Measurements from ENCODE around the gene CPT1A.

The CPT1A gene

DNA sequence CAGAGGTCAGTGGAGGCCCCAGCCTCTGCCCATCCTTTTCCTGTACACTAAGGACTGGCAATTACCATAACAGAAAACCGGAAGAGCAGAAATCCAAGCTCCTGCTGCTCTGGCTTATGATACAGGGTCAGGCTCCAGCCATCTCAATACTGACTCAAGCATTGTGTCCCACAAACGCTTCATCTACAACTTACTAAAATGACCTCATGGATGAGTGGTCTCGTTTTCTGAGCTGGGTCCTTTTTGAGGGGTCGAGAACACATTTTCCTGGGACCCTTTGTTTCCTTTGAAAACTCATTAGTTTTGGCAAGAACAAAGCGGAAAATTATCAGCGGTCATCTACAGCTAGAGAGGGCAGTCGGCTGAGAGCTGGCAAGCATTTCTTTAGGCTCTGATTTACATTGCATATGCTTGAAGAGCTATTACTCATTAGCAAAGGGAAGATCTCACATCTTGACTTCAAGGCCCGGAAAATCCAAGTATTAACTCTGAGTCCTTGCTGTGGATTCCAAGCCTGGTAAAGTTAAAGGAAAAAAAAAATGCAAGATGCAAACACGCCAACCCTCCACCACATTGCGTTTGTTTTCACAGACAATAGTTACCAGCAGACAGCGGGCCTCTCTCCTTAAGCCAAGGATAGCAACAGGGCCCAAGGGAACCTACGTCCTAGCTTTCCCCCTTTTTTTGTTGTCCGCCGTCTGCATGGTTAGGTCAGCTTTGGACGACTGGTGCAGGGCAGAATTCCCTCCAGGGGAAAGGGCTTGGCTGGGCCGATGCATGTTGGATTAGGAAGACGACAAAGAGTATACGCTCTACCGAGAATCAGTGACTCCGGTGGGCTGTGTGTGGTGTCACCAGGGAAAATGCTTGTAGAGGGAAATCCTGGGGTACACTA is 92.2 kb downstream of the CPT1A start:
- H3K4me3 ChIP-seq = no peak overlapping the region
- DNase-seq (ENCODE audit: low spot score) = no peak
- H3K27ac ChIP-seq = no peak overlapping the region

DNA sequence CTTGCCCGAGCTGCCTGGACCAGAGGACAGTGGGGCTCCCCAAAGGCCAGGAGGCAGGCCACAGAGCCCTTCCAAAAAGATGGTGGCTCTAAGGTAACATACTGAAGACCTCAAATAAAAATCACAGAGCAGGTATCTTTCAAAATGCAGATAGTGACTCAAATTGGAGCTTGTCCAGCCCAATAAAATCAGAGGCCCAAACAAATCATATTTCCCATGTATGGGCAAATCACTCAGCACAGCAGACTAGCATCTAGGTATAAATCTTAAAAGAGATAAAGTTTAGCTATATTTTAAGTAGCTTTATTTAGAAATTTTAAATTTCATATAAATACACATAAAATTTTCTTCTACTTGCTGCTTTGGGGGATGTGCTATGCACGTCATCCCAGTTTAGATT is 93.7 kb downstream of the CPT1A start:
- H3K4me3 ChIP-seq = no peak overlapping the region
- no peak for DNase-seq (ENCODE audit: low spot score)
- TF ChIP-seq, protein P1, sequence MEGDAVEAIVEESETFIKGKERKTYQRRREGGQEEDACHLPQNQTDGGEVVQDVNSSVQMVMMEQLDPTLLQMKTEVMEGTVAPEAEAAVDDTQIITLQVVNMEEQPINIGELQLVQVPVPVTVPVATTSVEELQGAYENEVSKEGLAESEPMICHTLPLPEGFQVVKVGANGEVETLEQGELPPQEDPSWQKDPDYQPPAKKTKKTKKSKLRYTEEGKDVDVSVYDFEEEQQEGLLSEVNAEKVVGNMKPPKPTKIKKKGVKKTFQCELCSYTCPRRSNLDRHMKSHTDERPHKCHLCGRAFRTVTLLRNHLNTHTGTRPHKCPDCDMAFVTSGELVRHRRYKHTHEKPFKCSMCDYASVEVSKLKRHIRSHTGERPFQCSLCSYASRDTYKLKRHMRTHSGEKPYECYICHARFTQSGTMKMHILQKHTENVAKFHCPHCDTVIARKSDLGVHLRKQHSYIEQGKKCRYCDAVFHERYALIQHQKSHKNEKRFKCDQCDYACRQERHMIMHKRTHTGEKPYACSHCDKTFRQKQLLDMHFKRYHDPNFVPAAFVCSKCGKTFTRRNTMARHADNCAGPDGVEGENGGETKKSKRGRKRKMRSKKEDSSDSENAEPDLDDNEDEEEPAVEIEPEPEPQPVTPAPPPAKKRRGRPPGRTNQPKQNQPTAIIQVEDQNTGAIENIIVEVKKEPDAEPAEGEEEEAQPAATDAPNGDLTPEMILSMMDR (IDR thresholded peaks at IDR 0.05) = no peak
- H3K27ac ChIP-seq = no peak overlapping the region

More for the DNA sequence above, 92.2 kb downstream of the CPT1A start:
- TF ChIP-seq, protein P1 (IDR thresholded peaks at IDR 0.05) = no peak

- Histone ChIP-seq H3K4me3 (no peak overlapping the region), H3K27ac (no peak overlapping the region)
- TF ChIP-seq, protein P1 (IDR thresholded peaks at IDR 0.05) = no peak
- DNase-seq (ENCODE audit: low spot score) = no peak
Measured at GRCh38 chr11:68743539-68743938, 98.2 kb downstream of the CPT1A start.

GRCh38 chr11:68741463-68741862 is 100.3 kb downstream of the CPT1A start:
- TF ChIP-seq, protein P1 (IDR thresholded peaks at IDR 0.05) = no peak
- Histone ChIP-seq H3K27ac (no peak overlapping the region), H3K4me3 (no peak overlapping the region)
- no peak for DNase-seq (ENCODE audit: low spot score)

DNA sequence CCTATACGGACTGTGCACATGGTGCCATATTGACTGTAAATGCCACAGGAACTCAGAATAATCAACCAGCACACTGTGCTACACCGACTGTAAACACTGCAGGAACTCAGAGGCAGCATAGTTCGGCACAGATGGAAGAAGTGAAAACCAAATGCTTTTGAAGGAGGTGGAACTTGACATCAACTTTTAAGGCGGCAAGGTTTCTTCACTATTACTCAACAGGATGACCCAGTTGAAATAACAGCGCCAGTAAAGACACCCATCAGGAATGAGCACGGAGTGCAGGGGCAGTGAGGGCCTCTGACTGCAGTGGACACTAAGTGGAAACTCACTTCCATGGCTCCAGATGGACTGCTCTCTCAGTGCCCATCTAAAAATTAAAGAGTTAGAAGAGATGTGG is 106.1 kb downstream of the CPT1A start:
- DNase-seq (ENCODE audit: low spot score) = no peak
- TF ChIP-seq, protein P1 (IDR thresholded peaks at IDR 0.05) = no peak
- Histone ChIP-seq H3K27ac (no peak overlapping the region), H3K4me3 (no peak overlapping the region)

GRCh38 chr11:68735125-68735524 is 106.6 kb downstream of the CPT1A start:
- Histone ChIP-seq H3K27ac (no peak overlapping the region), H3K4me3 (no peak overlapping the region)
- no peak for DNase-seq (ENCODE audit: low spot score)
- TF ChIP-seq, protein P1 (IDR thresholded peaks at IDR 0.05) = no peak

- Histone ChIP-seq H3K27ac (no peak overlapping the region), H3K4me3 (no peak overlapping the region)
- TF ChIP-seq, protein P1 (IDR thresholded peaks at IDR 0.05) = no peak
- DNase-seq (ENCODE audit: low spot score) = no peak
Measured at GRCh38 chr11:68734111-68734510, 107.6 kb downstream of the CPT1A start.

Data from coronary artery (tissue), 2 donors.